ENCODE data around the gene TPP2. TPM values are rescaled to one million over a fixed set of nuclear protein-coding genes. Genes with fewer than 3 reads are reported as not detected.

The TPP2 gene
- polyA plus RNA-seq, 5 donors, result 38.7 to 80.0 (median 72.9) TPM

DNA sequence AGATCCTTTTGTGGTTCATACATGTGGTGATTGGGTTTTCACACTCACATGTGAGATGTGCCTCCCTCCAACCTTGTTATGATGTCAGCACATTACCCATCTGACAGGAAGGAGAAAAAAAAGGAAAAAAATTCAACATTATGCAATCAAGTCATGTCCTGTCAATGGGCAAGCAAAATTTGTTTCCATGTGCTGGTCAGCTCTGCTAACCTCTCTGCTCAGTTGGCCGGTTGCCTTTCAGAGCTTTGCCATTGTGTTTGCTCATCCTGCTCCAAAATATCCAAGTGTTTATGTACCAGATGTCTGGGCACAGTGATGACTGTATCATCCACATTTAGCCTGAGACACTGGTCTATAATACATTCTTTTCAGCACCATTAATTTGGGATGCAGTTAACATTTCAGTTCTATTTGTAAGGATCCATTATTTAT, 125.0 kb downstream of the TPP2 start:
- no peak for DNase-seq

DNA sequence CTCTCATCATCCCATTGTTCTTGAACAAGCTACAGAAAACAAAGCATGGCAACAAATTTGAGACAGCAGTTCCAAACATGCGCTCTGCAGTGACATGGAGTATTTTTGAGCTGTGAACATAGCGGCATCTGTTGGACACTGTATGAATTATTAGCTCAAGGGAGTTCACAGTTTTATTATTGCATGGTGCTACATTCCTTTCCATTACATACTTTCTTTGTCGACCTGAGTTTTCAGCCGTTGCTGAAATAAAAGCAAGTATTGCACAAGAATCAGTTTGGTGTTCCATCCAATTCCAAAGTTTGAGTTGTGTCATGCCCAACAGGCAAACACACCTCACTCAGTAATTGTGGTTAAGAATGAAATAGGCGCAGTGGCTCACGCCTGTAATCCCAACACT, 128.1 kb downstream of the TPP2 start:
- DNase-seq, result no peak

DNA sequence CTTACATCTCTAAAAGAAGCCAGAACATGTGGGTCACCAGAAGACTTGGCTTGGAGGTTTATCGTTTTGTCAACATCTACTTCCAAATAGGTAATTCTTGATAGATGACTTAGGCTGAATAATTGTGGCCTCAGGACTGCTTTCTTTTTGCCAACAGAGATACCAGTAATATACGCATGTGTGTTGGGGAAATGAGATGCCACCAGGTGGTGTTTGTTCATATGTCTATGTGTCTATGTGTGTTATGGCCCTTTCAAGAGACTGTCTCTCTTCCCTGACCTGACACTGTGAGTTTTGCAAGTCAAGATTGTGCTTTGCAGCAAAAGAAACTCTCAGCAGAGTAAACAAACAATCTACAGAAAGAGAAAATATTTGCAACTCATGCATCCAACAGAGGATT, 129.6 kb downstream of the TPP2 start:
- no peak for DNase-seq

Other genes starting within 250 kb of the TPP2 start
- gene FGF14, start 194.9 kb upstream of the TPP2 start, polyA plus RNA-seq (ENCODE audit: insufficient read depth in 1 of 5, insufficient read length in 5 of 5, low replicate concordance in 1 of 5), result 1 to 10 TPM in 2 of 5 donors, under 1 TPM in 3; 0.49 to 1.2 (median 0.62) TPM
- gene METTL21C, start 98.1 kb downstream of the TPP2 start, polyA plus RNA-seq (ENCODE audit: insufficient read depth in 1 of 5, insufficient read length in 5 of 5, low replicate concordance in 1 of 5), result 1 to 10 TPM in 1 of 5 donors, not detected in 4; 1.5 TPM
- gene TEX30, start 176.8 kb downstream of the TPP2 start, polyA plus RNA-seq (ENCODE audit: insufficient read depth in 1 of 5, insufficient read length in 5 of 5, low replicate concordance in 1 of 5), result 10 to 100 TPM; 15.3 to 25.7 (median 19.1) TPM
- gene POGLUT2, start 202.0 kb downstream of the TPP2 start, polyA plus RNA-seq (ENCODE audit: insufficient read depth in 1 of 5, insufficient read length in 5 of 5, low replicate concordance in 1 of 5), result 10 to 100 TPM; 30.8 to 40.1 (median 34.2) TPM
- gene BIVM, start 202.1 kb downstream of the TPP2 start, polyA plus RNA-seq (ENCODE audit: insufficient read depth in 1 of 5, insufficient read length in 5 of 5, low replicate concordance in 1 of 5), result 10 to 100 TPM; 36.6 to 53.4 (median 45.1) TPM
- gene ERCC5, start 249.0 kb downstream of the TPP2 start, polyA plus RNA-seq (ENCODE audit: insufficient read depth in 1 of 5, insufficient read length in 5 of 5, low replicate concordance in 1 of 5), result 10 to 100 TPM; 62.1 to 93.1 (median 86.2) TPM